A549 treated with AZD9567 at 1 μM for 4 hours (cell line): ENCODE measurements around the gene FAM25C. TPM values are rescaled to one million over a fixed set of nuclear protein-coding genes. Genes with fewer than 3 reads are reported as not detected.

Experiments used
- total RNA-seq: library from RNA; stranded (reverse); fragments of 200-300 nt; extraction: Qiagen RNA extraction; gene quantifications from 5 replicates; pipeline ENCODE4 v1.2.3, GENCODE V29; 2022; ENCODE audit not compliant: insufficient read depth

FAM25C gene
- 0.48 to 1.7 TPM in 2 of 5 replicates, not detected in the others for total RNA-seq

GRCh38 chr10:47999691-48000090, at the start of gene FAM25C:
FAM25C (minus strand) TSS chr10:47999791; CDS start chr10:47999765, 26 bp downstream.

Other genes starting within 250 kb of the FAM25C start
- gene SYT15B, start 236.2 kb downstream of the FAM25C start, total RNA-seq: 2.6 to 4.1 TPM (median 3.5 TPM) in 5 replicates
- gene NPY4R2, start 81.1 kb downstream of the FAM25C start, total RNA-seq: 11.4 to 27.7 TPM (median 23.7 TPM) in 5 replicates